Breast epithelium (tissue), 3 donors: ENCODE measurements around the gene MNT.

ENCODE experiments used
- POLR2A ChIP-seq: fragments of 450-650 bp; IDR thresholded peaks from one replicate; pipeline ENCODE4 v1.6.1; 2016; ENCODE audit warnings: antibody characterized with exemption, mild to moderate bottlenecking, moderate library complexity
- POLR2AphosphoS5 ChIP-seq, 3 donors: sonication (generic); formaldehyde crosslinking; IDR thresholded peaks; one replicate each; pipeline ENCODE4 v1.6.1; 2017; ENCODE audit warnings: antibody characterized with exemption in 3 of 3

DNA sequence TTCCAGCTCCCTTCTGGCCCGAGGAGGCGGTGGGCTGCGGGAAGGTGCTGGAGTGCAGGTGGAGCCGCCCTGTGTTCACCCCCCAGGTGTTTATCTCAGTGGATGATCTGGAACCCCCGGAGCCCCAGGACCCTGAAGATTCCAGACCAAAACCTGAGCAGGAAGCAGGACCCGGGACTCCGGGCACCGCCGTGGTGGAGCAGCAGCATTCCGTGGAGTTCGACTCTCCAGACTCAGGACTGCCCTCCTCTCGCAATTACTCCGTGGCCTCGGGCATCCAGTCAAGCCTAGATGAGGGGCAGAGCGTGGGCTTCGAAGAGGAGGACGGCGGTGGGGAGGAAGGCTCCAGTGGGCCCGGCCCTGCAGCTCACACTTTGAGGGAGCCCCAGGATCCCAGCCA lies 25.5 kb downstream of the MNT start:
- TF ChIP-seq POLR2A (no peak), POLR2AphosphoS5 (IDR thresholded peaks at IDR 0.05) (no peak)
